CD4-positive, alpha-beta T cell treated with Interleukin-21 for 1 hour (primary cell): ENCODE data around the gene ARHGDIG.

Source experiments
- DNase-seq: peaks from one replicate; pipeline ENCODE4 v3.0.0-alpha.2; 2020

The ARHGDIG gene

GRCh38 chr16:281660-282255, 1.4 kb downstream of the ARHGDIG start:
- no peak for DNase-seq

GRCh38 chr16:282491-282890, 2.1 kb downstream of the ARHGDIG start:
- no peak for DNase-seq

GRCh38 chr16:283033-283805, 2.8 kb downstream of the ARHGDIG start, which contains the start of gene PDIA2:
Gene PDIA2, plus strand, starts transcription at chr16:283164. Its CDS starts 6 bp downstream, at chr16:283170.
- DNase-seq = no peak

GRCh38 chr16:284204-285120, 4.1 kb downstream of the ARHGDIG start:
- DNase-seq = no peak

GRCh38 chr16:285146-286055, 5.0 kb downstream of the ARHGDIG start:
- no peak for DNase-seq

DNA sequence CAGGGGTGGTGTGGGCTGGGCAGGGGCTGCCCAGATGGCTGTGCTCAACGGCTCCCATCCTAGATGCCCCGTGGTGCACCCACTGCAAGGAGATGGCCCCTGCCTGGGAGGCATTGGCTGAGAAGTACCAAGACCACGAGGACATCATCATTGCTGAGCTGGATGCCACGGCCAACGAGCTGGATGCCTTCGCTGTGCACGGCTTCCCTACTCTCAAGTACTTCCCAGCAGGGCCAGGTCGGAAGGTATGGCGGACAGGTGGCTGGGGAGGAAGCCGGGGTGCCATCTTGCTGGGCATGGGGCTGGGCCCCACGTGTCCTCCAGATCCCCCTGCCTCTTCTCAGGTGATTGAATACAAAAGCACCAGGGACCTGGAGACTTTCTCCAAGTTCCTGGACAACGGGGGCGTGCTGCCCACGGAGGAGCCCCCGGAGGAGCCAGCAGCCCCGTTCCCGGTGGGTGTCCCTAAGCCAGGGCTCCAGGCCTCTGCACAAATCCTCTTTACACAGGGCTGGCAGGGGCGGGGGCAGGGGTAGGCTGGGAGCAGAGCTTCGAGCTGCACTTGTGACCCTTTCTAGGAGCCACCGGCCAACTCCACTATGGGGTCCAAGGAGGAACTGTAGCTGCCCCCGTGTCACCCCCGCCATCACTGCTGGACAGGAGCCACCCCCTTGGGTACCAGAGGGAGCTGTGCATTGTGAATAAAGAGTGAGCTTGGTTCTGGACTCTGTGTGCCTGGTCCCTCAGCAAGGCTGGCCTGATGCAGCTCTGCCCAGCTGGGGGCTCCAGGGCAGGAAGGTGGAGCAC, 6.3 kb downstream of the ARHGDIG start:
- DNase-seq = no peak

- no peak for DNase-seq
Observed at GRCh38 chr16:287298-287811, 7.0 kb downstream of the ARHGDIG start.

DNA sequence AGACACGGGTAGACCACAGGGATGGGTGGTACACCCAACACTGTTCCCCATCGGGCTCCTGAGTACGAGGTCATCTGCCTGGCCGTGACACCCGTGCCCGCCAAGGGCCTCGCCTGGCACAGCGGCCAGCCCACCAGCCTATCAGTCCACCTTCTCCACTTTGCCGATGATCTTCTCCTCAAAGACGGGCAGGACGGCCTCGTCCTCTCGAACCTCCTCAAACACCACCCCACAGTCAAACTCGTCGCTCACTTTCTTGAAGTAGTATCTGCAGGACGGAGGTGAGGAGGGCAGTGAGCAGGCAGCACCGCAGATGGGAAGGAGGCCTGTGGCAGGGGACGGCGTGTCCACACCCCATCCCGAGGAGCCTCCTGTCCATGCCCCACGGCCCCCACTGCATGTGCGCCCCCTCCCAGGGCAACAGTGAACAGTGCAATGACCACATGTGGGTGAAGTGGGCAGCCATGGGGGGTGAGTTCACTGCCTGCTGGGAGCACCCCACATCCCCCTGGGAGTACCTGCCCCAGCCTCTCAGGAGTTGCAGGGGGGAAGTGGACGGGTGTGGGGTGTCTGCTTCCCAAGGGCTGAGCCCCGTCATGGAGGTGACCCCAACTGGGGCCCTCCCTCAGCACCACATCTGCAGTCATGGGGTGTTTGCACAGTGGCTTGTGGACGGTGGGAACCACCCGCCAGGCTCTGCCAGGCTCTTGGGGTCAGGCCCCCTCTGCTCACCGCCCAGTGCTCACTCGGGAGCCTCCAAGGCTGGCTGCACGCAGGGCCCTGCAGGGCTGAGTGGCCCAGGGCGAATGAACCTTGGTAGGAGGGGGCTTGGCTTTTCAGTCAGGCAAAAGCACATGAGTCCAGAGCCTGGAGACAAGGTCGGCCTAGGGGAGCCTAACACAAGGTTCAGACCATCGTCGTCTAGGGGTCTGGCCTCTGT, 7.9 kb downstream of the ARHGDIG start:
- no peak for DNase-seq

DNA sequence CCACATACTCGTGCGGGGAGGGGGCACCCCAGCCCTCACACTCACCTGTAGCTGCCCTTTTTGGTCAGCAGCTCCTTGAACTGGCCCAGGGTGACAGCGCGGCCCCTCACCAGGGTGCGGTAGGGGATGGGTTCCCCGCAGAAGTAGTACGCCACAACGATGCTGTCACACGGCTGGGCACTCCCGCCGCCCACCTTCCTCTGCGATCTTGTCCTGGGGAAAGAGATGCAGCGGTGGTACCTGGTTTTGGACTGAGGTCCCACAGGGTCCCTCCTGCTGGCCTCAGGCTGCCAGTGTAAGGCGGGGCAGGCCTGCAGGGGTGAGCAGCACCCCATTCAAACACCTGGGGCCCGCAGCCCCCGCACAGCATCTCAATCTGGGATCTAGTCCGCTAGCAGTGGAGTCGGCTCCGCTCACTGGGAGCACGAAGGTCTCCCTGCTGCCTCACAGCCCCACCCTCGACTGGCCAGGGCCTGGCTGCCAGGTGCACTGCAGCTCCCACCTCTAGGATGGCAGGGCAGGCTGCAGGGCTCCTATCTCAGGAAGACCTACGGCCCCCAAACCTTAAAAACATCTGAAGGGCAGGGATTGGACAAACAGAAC, 9.1 kb downstream of the ARHGDIG start:
- DNase-seq = no peak

DNA sequence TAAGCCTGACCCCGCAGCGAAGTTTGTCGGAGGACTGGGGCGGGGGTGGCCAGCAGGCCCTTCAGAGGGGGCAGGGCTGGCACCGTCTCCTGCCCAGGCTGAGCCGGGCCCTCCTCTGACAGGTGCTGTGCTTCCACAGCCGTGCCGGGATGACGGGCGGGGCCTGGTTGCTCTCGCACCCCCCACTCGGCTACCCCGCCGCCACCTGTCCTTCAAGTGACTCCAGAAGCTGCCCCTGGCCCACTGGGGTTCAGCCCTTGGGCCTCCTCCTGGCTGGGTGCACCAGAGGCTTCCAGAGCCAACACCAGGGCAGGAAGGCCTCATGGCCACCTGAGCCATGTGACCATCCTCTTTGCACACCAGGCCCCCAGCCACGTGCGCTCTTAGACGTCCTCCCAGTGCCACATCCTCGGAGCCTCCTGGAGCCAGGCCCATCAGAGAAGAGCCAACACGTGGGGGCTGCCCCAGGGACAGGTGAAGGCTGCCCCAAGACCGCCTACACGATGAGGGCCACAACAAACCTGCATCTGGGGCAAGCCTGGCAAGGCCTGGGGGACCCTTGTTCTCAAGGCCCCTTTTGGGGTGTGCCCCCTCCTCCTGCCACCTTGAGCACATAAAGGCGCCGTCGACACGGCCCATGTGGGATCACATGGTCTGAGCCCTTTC, 9.8 kb downstream of the ARHGDIG start:
- no peak for DNase-seq

- DNase-seq = no peak
Observed at GRCh38 chr16:290681-291405, 10.5 kb downstream of the ARHGDIG start.

DNA sequence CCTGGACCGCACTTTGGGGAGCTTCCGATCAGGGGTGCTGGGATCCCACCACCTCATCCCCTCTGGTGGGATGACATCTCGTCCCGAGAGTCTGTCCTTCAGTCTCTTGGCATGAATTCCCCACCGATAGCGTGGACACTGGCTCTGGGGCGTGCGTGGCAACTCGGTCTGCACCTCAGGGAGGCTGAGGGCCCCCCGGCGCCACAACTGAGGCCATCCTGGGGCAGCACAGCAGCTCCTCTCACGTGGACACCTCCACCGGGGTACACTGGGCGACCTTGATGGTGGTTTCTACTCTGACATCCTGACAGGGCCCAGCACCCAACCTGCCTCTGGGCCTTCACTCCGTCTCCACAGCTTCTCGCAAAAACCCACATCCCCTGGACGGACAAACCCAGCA, 11.1 kb downstream of the ARHGDIG start:
- no peak for DNase-seq

- DNase-seq = no peak
Observed at GRCh38 chr16:293043-293775, 12.8 kb downstream of the ARHGDIG start.

GRCh38 chr16:296276-296675, 15.9 kb downstream of the ARHGDIG start:
- DNase-seq = no peak

GRCh38 chr16:296806-297510, 16.6 kb downstream of the ARHGDIG start:
- no peak for DNase-seq

DNA sequence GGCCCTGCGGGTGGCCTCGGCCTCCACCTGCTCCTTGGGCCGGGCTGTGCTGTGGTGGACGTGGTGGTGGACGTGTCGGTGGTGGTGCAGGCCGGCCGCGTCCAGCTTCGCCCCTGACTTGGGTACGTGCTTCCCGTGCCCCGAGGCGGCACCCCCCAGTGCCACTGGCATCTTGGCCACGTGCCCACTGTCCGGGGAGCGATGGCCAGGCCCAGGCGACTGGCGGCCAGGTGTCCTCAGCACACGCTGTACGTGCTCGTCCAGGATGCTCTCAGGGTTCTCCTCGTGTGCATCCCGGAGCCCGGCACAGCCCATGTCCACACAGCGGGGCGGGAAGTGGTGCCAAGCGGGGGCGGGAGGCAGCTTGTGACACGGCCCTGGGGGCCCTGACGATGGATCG, 17.4 kb downstream of the ARHGDIG start:
- no peak for DNase-seq

- no peak for DNase-seq
Observed at GRCh38 chr16:301235-301634, 20.8 kb downstream of the ARHGDIG start.
